Effector memory CD8-positive, alpha-beta T cell (primary cell): Measurements from ENCODE around the gene MEA1.
"Not testable (repeated sequence)": the region's sequence is repeated elsewhere in the genome, so short reads cannot be mapped to it uniquely, and the experiment has no call there.

Experiments
- ATAC-seq: fragments of 150-1000 bp; cut with Tn5 transposase; replicated peaks from 2 replicates; pipeline ENCODE4 v1.10.0; 2021; ENCODE audit warnings: mild to moderate bottlenecking, moderate library complexity
- DNase-seq, 3 experiments: peaks; one replicate each; pipeline ENCODE4 v3.0.0; 2021
- H3K27ac Mint-ChIP-seq, 2 donors: one replicate each; pipeline ENCODE4 v1.8.0; 2022; ENCODE audit warnings: mild to moderate bottlenecking in 2 of 2, mixed read lengths in 2 of 2, moderate library complexity in 2 of 2
- H3K27me3 Mint-ChIP-seq, 2 donors: one replicate each; pipeline ENCODE4 v1.8.0; 2022; ENCODE audit warnings: mixed read lengths in 2 of 2
- H3K36me3 Mint-ChIP-seq: one replicate; pipeline ENCODE4 v1.8.0; 2022; ENCODE audit warnings: mild to moderate bottlenecking, moderate library complexity, mixed read lengths; ENCODE audit not compliant: insufficient read depth
- H3K4me1 Mint-ChIP-seq, 2 donors: one replicate each; pipeline ENCODE4 v1.8.0; 2022; ENCODE audit warnings: low read depth in 2 of 2, mixed read lengths in 2 of 2
- H3K4me3 Mint-ChIP-seq, 2 donors: one replicate each; pipeline ENCODE4 v1.8.0; 2022; ENCODE audit warnings: mild to moderate bottlenecking in 2 of 2, mixed read lengths in 2 of 2, moderate library complexity in 2 of 2
- H3K9me3 Mint-ChIP-seq, 2 donors: one replicate each; pipeline ENCODE4 v1.8.0; 2022; ENCODE audit warnings: mixed read lengths in 2 of 2

Gene MEA1

GRCh38 chr6:43052225-43052841 lies 38.6 kb upstream of the MEA1 start:
- peak overlapping the region; percentile 89 to 93 for H3K4me3 Mint-ChIP-seq
- H3K36me3 Mint-ChIP-seq = peaks cover 48% of the 10 kb centered on the region
- no peaks in the 10 kb centered on the region for H3K27me3 Mint-ChIP-seq
- H3K4me1 Mint-ChIP-seq = peaks cover 30 to 38% of the 10 kb centered on the region in 2 donors
- H3K27ac Mint-ChIP-seq = peak overlapping the region; percentile 95
- DNase-seq (no peak), ATAC-seq (no peak)
- H3K9me3 Mint-ChIP-seq = no peaks in the 10 kb centered on the region

DNA sequence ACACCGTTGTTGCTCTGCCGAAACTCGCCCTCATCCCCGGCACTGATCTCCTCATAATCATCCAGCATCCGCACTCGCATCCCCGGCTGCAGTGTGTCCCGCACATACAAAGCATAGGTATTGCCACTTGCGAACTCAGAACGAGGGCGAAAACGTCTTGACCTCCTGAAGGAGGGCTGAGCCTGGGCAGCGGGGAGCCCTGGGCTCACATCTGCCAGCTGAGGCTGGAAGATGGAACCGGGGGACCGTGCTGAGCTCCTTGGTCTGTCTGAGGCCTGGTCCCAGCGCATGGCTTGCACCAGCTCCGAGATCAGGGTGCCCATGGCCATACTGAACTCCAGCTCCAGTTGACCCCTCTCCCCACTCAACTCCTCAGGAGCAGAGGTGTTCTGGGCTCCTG lies 37.2 kb upstream of the MEA1 start:
- DNase-seq (no peak), ATAC-seq (no peak)
- H3K27me3 Mint-ChIP-seq = no peaks in the 10 kb centered on the region
- peaks cover 30 to 38% of the 10 kb centered on the region in 2 donors for H3K4me1 Mint-ChIP-seq
- no peak overlapping the region for H3K4me3 Mint-ChIP-seq
- peak overlapping the region; percentile 1 to 95 for H3K27ac Mint-ChIP-seq
- peaks cover 39% of the 10 kb centered on the region for H3K36me3 Mint-ChIP-seq
- H3K9me3 Mint-ChIP-seq = no peaks in the 10 kb centered on the region

- no peak for DNase-seq
- no peak for ATAC-seq
- no peaks in the 10 kb centered on the region for H3K27me3 Mint-ChIP-seq
- no peaks in the 10 kb centered on the region for H3K9me3 Mint-ChIP-seq
- H3K27ac Mint-ChIP-seq = no peak overlapping the region
- no peak overlapping the region for H3K4me3 Mint-ChIP-seq
- H3K4me1 Mint-ChIP-seq = peaks cover 18 to 25% of the 10 kb centered on the region in 2 donors
- H3K36me3 Mint-ChIP-seq = peaks cover 19% of the 10 kb centered on the region
Observed at GRCh38 chr6:43047998-43048397, 34.3 kb upstream of the MEA1 start.

GRCh38 chr6:43045371-43045930 lies 31.7 kb upstream of the MEA1 start:
- Mint-ChIP-seq H3K27me3 (no peaks in the 10 kb centered on the region), H3K36me3 (peaks cover 15% of the 10 kb centered on the region)
- no peak for DNase-seq

GRCh38 chr6:43043310-43043709 lies 29.6 kb upstream of the MEA1 start:
- H3K36me3 Mint-ChIP-seq = peaks cover 13% of the 10 kb centered on the region
- no peaks in the 10 kb centered on the region for H3K9me3 Mint-ChIP-seq
- H3K4me3 Mint-ChIP-seq = no peak overlapping the region
- no peak for DNase-seq
- no peaks in the 10 kb centered on the region for H3K27me3 Mint-ChIP-seq
- H3K27ac Mint-ChIP-seq = peak overlapping the region in 1 of 2 donors; percentile 44
- ATAC-seq = no peak
- no peaks in the 10 kb centered on the region for H3K4me1 Mint-ChIP-seq

More at GRCh38 chr6:43045371-43045930, 31.7 kb upstream of the MEA1 start:
- Mint-ChIP-seq H3K27ac (peak overlapping the region in 1 of 2 donors; percentile 13), H3K4me3 (no peak overlapping the region), H3K9me3 (no peaks in the 10 kb centered on the region), H3K4me1 (peaks cover 0 to under 1% of the 10 kb centered on the region in 2 donors)
- ATAC-seq = no peak

DNA sequence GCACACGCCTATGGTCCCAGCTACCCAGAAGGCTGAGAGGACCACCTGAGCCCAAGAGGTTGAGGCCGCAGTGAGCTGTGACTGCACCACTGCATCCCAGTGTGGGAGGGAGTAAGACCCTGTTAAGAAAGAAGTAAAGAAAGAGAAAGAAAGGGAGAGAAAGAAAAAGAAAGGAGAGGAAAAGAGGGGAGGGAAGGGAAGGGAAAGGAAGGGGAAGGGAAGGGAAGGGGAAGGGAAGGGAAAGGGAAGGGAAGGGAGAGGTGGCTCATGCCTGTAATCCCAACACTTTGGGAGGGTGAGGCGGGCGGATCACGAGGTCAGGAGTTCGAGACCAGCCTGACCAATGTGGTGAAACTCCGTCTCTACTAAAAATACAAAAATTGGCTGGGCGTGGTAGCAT lies 27.7 kb upstream of the MEA1 start:
- H3K36me3 Mint-ChIP-seq = peaks cover 20% of the 10 kb centered on the region
- DNase-seq, H3K27me3 Mint-ChIP-seq, H3K4me3 Mint-ChIP-seq, H3K9me3 Mint-ChIP-seq, H3K4me1 Mint-ChIP-seq, ATAC-seq: not testable (repeated sequence)
- H3K27ac Mint-ChIP-seq = peak overlapping the region in 1 of 2 donors; percentile 76

- H3K36me3 Mint-ChIP-seq = peaks cover 20% of the 10 kb centered on the region
- no peaks in the 10 kb centered on the region for H3K9me3 Mint-ChIP-seq
Observed at GRCh38 chr6:43040542-43041257, 27.0 kb upstream of the MEA1 start.

DNA sequence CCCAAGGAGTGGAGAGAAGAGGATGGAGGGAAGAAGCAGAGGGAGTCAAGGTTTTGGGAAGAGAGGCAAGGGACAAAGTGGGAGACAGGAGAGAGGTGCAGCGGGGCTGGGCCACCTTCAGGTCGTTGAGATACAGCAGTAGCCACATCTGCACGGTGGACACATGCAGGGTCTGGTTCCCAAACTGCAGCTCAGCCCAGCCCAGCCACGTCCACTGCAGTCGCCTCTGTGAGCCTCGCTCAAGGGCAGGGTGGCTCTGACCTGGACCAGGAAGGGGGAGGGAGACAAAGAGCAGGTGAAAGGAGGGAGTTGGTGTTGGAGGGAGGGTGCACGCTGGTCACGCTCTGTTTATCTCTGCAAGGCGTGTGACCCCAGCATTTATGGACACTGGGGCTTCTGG lies 25.0 kb upstream of the MEA1 start:
- DNase-seq = no peak
- H3K4me1 Mint-ChIP-seq = peaks cover 0 to 3% of the 10 kb centered on the region in 2 donors
- no peak overlapping the region for H3K4me3 Mint-ChIP-seq
- ATAC-seq = no peak
- H3K27ac Mint-ChIP-seq = no peak overlapping the region
- H3K36me3 Mint-ChIP-seq = peaks cover 19% of the 10 kb centered on the region
- H3K9me3 Mint-ChIP-seq = no peaks in the 10 kb centered on the region
- H3K27me3 Mint-ChIP-seq = no peaks in the 10 kb centered on the region

More at GRCh38 chr6:43040542-43041257, 27.0 kb upstream of the MEA1 start:
- DNase-seq (no peak), ATAC-seq (no peak)
- Mint-ChIP-seq H3K4me1 (peaks cover 0 to 3% of the 10 kb centered on the region in 2 donors), H3K4me3 (no peak overlapping the region), H3K27me3 (no peaks in the 10 kb centered on the region), H3K27ac (peak overlapping the region; percentile 32 to 62)

DNA sequence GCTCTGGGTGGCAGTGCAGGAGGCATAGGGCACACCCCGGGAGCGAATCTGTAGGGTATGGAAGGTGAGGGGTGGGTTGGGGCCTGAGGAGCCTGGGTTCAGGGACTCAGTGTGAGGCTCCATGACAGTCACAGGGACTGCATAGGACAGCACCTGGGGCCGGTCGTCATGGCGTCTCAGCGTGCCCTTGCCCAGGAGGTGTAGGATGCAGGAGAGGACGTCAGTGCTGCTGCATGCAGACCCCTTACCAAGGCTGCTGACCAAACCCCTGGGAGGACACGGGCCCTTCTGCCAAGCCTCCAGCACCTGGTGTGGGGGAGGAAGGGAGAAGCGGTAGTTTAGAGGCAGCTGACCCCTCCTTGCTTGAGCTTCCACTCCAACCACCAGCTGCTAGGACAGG lies 24.0 kb upstream of the MEA1 start:
- Mint-ChIP-seq H3K4me1 (peaks cover 0 to 3% of the 10 kb centered on the region in 2 donors), H3K27ac (peak overlapping the region in 1 of 2 donors; percentile 64), H3K9me3 (no peaks in the 10 kb centered on the region), H3K27me3 (no peaks in the 10 kb centered on the region), H3K4me3 (no peak overlapping the region), H3K36me3 (peaks cover 19% of the 10 kb centered on the region)
- ATAC-seq (no peak), DNase-seq (no peak)

- Mint-ChIP-seq H3K36me3 (peaks cover 22% of the 10 kb centered on the region), H3K9me3 (no peaks in the 10 kb centered on the region), H3K27ac (peak overlapping the region in 1 of 2 donors; percentile 64), H3K27me3 (no peaks in the 10 kb centered on the region), H3K4me3 (no peak overlapping the region), H3K4me1 (peaks cover 0 to 3% of the 10 kb centered on the region in 2 donors)
- no peak for ATAC-seq
- no peak for DNase-seq
Observed at GRCh38 chr6:43037197-43037596, 23.5 kb upstream of the MEA1 start.

DNA sequence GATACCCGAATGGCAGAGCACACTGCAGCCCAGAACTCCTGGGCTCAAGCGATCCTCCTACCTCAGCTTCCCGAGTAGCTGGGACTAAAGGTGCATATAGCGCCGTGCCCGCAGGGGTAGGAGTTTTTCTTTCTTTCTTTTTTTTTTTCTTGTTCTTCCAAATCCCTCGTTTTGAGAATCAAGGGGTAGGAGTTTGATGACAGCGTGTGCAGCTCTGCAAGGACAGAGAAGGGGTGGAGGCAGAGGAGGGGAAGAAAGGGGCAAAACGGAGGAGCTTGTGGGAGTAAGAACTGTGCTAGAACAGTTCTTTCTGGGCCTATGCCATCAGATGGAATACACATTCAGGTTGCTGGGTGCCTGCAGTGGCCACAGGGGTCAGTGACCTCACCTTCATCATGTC lies 23.0 kb upstream of the MEA1 start:
- H3K9me3 Mint-ChIP-seq = no peaks in the 10 kb centered on the region
- peak overlapping the region; percentile 53 to 64 for H3K27ac Mint-ChIP-seq
- H3K36me3 Mint-ChIP-seq = peaks cover 26% of the 10 kb centered on the region
- no peaks in the 10 kb centered on the region for H3K27me3 Mint-ChIP-seq
- no peak for ATAC-seq
- peaks cover 0 to 3% of the 10 kb centered on the region in 2 donors for H3K4me1 Mint-ChIP-seq
- no peak for DNase-seq
- no peak overlapping the region for H3K4me3 Mint-ChIP-seq

GRCh38 chr6:43035495-43036194 lies 21.9 kb upstream of the MEA1 start:
- peak overlapping the region in 1 of 2 donors; percentile 68 for H3K27ac Mint-ChIP-seq
- H3K9me3 Mint-ChIP-seq = no peaks in the 10 kb centered on the region
- ATAC-seq = no peak
- no peak for DNase-seq
- peaks cover 36% of the 10 kb centered on the region for H3K36me3 Mint-ChIP-seq
- H3K4me3 Mint-ChIP-seq = no peak overlapping the region
- peaks cover 0 to 3% of the 10 kb centered on the region in 2 donors for H3K4me1 Mint-ChIP-seq
- no peaks in the 10 kb centered on the region for H3K27me3 Mint-ChIP-seq

DNA sequence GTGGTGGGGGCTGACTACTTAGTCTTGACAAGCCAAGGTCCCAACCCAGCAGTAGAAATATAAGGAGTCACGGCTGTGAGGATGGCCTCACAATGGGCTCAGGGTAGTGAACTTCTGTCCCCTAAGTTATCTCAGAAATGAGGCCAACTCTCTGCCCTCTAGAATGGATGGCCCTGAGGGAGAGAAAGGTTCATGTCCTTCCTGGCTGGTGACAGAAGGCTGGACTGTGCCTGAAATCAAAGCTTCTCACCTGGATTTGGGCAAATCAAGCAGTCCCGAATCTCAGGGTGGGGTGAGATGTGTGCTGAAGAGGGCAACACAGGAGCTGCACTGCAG lies 20.4 kb upstream of the MEA1 start:
- Mint-ChIP-seq H3K36me3 (peaks cover 40% of the 10 kb centered on the region), H3K27me3 (no peaks in the 10 kb centered on the region), H3K27ac (peak overlapping the region; percentile 58 to 89), H3K4me1 (peaks cover 0 to 3% of the 10 kb centered on the region in 2 donors), H3K9me3 (no peaks in the 10 kb centered on the region), H3K4me3 (no peak overlapping the region)
- DNase-seq = no peak
- ATAC-seq = no peak
